AG09319 (cell line): ENCODE data around the gene NOTUM.

ENCODE experiments used
- DNase-seq: peaks from one replicate; pipeline ENCODE4 v3.0.0-alpha.2; 2010; ENCODE audit warnings: low read depth; ENCODE audit errors: extremely low read depth
- CTCF ChIP-seq: IDR thresholded peaks from 2 replicates; pipeline ENCODE4 v1.5.1; 2011; ENCODE audit warnings: low read depth, mild to moderate bottlenecking, inconsistent platforms, low read length, moderate library complexity

Gene NOTUM

GRCh38 chr17:81924557-81925532, 36.1 kb downstream of the NOTUM start:
- no peak for TF ChIP-seq CTCF
- no peak for DNase-seq

- no peak for DNase-seq
- no peak for TF ChIP-seq CTCF
Observed at GRCh38 chr17:81923302-81924260, 37.4 kb downstream of the NOTUM start.

GRCh38 chr17:81922566-81923301, 38.3 kb downstream of the NOTUM start:
- TF ChIP-seq CTCF: no peak
- DNase-seq: no peak

- no peak for DNase-seq
- no peak for TF ChIP-seq CTCF
Observed at GRCh38 chr17:81921996-81922565, 38.9 kb downstream of the NOTUM start.

GRCh38 chr17:81921537-81921862, 39.5 kb downstream of the NOTUM start:
- no peak for DNase-seq
- TF ChIP-seq CTCF: no peak

- no peak for DNase-seq
- no peak for TF ChIP-seq CTCF
Observed at GRCh38 chr17:81920612-81921536, 40.1 kb downstream of the NOTUM start.
